Urothelium cell line (cell line): Measurements from ENCODE around the gene PPP6C.
"Not testable (repeated sequence)": the region's sequence is repeated elsewhere in the genome, so short reads cannot be mapped to it uniquely, and the experiment has no call there.

Experiments
- DNase-seq: peaks from one replicate; pipeline ENCODE4 v3.0.0; 2011; ENCODE audit warnings: low spot score, mixed read lengths
- FAIRE-seq: peaks from 2 replicates; lab custom pipeline; 2011; peaks lifted over from hg19 to GRCh38; lab: Jason Lieb, UNC

The PPP6C gene

GRCh38 chr9:125183561-125183960 lies 6.0 kb downstream of the PPP6C start:
- DNase-seq = no peak
- FAIRE-seq = no peak

GRCh38 chr9:125183054-125183453 lies 6.5 kb downstream of the PPP6C start:
- FAIRE-seq = no peak
- no peak for DNase-seq

GRCh38 chr9:125181756-125182155 lies 7.8 kb downstream of the PPP6C start:
- DNase-seq, FAIRE-seq: not testable (repeated sequence)

- no peak for DNase-seq
These were observed 8.7 kb downstream of the PPP6C start for GRCh38 chr9:125180876-125181275.

GRCh38 chr9:125179776-125180175 lies 9.8 kb downstream of the PPP6C start:
- not testable (repeated sequence) for DNase-seq, FAIRE-seq

More at GRCh38 chr9:125180876-125181275, 8.7 kb downstream of the PPP6C start:
- no peak for FAIRE-seq

GRCh38 chr9:125177888-125178287 lies 11.7 kb downstream of the PPP6C start:
- DNase-seq = no peak
- FAIRE-seq = no peak

- FAIRE-seq = no peak
These were observed 13.0 kb downstream of the PPP6C start for GRCh38 chr9:125176636-125177035.

GRCh38 chr9:125172031-125172755 lies 17.4 kb downstream of the PPP6C start:
- no peak for FAIRE-seq
- DNase-seq = no peak

More at GRCh38 chr9:125176636-125177035, 13.0 kb downstream of the PPP6C start:
- DNase-seq = no peak

GRCh38 chr9:125169895-125170294 lies 19.7 kb downstream of the PPP6C start:
- DNase-seq (no peak), FAIRE-seq (no peak)

GRCh38 chr9:125166762-125167161 lies 22.8 kb downstream of the PPP6C start:
- no peak for DNase-seq

GRCh38 chr9:125162891-125163290 lies 26.7 kb downstream of the PPP6C start:
- DNase-seq, FAIRE-seq: not testable (repeated sequence)

More at GRCh38 chr9:125166762-125167161, 22.8 kb downstream of the PPP6C start:
- no peak for FAIRE-seq

- no peak for DNase-seq
- FAIRE-seq = no peak
These were observed 28.2 kb downstream of the PPP6C start for GRCh38 chr9:125161284-125161918.

GRCh38 chr9:125160750-125161149 lies 28.9 kb downstream of the PPP6C start:
- DNase-seq = no peak
- FAIRE-seq = no peak

GRCh38 chr9:125156551-125156950 lies 33.1 kb downstream of the PPP6C start:
- FAIRE-seq (no peak), DNase-seq (no peak)

GRCh38 chr9:125153712-125154367 lies 35.8 kb downstream of the PPP6C start:
- DNase-seq = no peak
- FAIRE-seq = no peak

GRCh38 chr9:125151730-125152129 lies 37.9 kb downstream of the PPP6C start:
- DNase-seq = no peak
- no peak for FAIRE-seq

GRCh38 chr9:125150349-125151245 lies 39.0 kb downstream of the PPP6C start:
- FAIRE-seq = no peak
- no peak for DNase-seq

GRCh38 chr9:125147401-125147951 lies 42.1 kb downstream of the PPP6C start:
- FAIRE-seq = no peak
- DNase-seq = no peak

GRCh38 chr9:125146247-125146646 lies 43.4 kb downstream of the PPP6C start:
- DNase-seq (no peak), FAIRE-seq (no peak)

GRCh38 chr9:125145425-125145824 lies 44.2 kb downstream of the PPP6C start:
- FAIRE-seq = no peak

More at GRCh38 chr9:125145425-125145824, 44.2 kb downstream of the PPP6C start:
- DNase-seq = no peak
